HG03135 (cell line): ENCODE data around the gene MEN1.
"Not testable (repeated sequence)": the region's sequence is repeated elsewhere in the genome, so short reads cannot be mapped to it uniquely, and the experiment has no call there.

Source experiments
- ATAC-seq: cut with Tn5 transposase; IDR thresholded peaks from one replicate; pipeline ENCODE4 v1.9.1; 2021; ENCODE audit warnings: mild to moderate bottlenecking, moderate library complexity; ENCODE audit not compliant: unreplicated experiment

Gene MEN1

DNA sequence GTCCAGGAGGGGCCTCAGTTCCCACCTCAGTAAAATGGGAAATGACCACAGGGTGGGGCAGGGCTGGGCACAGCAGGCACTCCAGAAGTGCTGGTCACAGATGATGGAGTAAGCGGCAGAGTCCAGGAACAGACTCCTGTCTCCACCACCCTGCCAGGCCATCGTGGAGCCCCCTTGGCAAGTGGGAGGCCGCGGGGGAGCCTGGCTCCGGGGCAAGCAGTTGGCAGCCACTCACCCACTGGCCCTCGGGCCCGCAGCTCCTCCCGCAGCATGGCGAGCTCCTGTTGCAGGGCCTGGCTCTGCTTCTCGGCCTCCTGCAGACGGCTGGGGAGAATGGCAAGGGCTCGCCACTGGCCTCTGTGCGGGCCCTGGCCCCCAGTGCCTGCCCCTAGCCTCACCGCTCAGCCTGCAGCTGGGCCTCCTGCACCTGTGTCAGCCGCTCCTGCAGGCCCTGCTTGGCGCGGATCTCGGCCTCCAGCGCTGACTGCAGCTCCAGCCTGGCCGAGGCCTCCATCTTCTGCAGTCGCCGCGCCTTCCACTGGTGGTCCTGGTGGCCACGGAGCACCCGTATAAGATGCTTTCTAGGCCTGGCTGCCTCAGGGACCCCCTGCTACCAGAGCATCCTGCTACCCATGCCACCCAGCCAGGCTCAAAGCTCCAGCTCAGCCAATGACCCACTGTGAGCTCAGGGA lies 23.8 kb upstream of the MEN1 start:
- no peak for ATAC-seq

DNA sequence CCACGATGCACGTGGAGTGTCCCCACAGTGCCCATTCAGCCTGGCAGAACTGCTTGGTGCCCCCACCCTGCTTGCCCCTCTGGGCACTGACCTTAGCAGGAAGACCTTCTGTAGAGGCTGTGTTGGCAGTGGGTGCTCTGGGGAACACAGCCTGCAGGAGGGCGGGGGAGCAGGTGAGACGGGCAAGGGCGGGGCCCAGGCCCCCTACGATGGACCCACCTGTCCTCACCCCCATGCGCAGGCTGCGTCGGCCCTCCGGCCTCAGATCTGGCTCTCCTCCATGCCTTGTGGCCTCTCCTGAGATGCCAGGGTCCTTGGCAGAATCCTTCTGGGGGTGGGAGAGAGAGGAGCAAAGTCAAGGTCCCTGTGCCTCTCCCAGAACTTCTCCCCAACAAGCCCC lies 23.2 kb upstream of the MEN1 start:
- no peak for ATAC-seq

DNA sequence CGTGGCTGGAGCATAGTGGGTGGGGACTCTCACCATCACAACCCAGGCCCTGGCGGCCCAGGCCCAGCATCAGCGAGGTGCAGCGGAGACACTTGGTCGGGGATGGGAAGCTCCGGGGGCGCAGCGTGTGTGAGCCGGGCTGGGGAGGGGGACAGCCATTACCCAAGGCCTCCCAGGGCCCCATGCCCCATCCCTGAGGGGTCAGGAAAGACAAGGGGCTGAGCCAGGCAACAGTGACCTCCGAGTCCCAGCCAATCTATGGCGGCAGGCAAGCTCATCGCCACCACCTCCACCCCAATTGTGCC lies 22.8 kb upstream of the MEN1 start:
- ATAC-seq: no peak

DNA sequence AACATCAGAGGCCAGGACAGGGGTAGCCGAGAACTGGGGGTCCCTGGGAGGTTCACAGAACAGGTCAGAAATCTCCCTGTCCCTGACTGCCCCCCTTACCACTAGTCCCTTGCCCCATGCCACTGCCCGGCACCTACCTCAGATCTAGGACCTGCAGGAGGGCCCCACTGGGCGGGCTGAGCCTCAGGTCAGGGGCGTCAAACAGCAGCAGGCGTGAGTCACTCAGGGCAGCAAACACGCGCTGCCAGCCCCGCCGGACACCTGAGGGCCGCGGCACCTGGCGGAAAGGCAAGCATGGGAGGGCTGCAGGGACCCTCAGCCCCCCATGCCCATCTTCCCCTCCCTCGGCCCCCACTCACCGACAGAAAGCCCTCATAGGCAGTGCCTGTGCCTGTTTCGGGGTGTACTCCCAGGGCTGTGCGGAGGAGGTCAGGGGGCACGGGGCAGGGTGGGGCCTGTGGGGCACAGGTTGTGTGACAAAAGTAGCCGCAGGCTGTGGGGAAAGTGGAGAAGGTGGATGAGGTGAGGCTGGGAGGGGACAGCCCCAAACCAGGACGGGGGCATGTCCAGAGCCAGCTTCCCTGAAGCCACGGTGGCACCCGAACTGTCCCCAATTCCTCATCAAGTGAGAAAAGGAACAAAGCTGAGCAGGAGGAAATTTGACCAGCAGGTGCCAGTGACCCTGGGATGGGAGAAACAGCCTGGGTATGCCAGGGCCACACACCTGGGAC lies 22.3 kb upstream of the MEN1 start:
- no peak for ATAC-seq

DNA sequence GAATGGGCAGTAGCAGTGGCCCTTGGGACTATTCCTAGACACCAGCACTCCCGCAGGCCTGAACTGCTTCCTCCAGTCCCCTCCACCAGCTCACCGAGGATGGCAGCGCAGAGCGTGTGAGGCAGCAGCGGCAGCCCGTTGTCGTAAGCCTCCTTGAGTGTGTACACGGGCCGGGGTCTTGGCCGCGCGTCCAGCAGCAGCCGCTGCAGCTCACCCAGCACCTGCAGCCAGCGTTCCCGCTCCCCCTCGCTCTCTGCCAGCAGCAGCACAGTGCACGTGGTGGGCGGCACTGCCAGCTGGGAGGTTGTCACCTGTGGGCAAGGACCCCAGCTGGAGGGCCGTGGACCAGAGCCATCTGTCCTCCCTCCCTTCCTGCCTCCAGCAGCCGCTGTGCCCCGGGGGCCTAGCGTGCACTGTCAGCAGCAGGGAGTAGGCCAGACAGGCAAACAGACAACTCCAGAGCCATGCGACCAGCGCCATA lies 21.1 kb upstream of the MEN1 start:
- ATAC-seq: no peak

DNA sequence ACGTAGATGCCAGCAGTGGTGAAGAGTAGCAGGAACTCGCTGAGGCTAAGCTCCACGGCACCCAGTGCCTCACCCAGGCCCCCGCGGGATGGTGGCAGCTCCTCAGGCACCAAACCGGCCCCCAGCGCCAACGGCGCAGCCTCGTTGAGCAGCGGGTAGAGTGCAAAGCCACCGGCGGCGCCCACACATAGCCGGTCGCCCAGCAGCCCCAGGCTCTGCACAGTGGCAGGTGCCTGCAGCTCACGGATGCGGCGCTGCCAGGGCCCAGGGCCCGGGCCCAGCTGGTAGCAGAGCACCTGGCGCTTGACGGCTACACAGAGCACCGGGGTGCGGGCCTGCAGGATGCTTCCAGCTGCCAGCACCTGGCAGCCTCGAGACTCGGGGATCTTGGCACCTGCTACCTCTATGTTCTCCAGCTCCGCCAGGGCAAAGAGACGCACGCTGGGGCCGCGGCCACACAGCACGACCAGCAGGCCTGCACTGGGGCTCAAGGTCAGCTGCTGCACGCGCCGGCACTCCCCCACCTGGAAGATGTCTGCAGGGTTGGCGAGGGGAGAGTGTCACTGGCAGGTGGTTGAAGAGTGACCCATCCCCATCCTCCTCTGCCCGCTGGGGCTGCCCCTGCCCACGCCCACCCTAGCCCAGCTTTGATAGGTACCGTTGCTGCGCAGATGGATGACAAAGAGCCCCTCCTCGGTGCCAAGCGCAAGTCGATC lies 19.3 kb upstream of the MEN1 start:
- ATAC-seq: no peak

DNA sequence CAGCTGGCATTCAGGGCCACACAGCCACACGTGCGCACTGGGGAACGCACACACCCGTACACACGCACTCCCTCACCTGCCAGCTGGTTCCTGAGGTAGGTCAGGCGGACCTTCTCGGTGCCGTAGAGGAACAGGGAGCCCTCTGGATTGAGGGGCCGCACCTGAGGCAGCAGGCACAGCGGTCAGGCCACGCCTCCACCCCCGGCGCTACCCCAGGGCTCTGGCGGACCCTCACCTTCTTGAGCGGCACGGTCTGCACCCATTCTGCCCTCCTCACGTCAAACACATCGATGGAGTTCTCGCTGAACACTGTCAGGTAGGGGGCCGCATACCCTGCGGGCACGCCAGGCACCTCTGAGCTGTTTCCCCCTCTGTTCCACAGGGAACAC lies 17.1 kb upstream of the MEN1 start:
- ATAC-seq: no peak

DNA sequence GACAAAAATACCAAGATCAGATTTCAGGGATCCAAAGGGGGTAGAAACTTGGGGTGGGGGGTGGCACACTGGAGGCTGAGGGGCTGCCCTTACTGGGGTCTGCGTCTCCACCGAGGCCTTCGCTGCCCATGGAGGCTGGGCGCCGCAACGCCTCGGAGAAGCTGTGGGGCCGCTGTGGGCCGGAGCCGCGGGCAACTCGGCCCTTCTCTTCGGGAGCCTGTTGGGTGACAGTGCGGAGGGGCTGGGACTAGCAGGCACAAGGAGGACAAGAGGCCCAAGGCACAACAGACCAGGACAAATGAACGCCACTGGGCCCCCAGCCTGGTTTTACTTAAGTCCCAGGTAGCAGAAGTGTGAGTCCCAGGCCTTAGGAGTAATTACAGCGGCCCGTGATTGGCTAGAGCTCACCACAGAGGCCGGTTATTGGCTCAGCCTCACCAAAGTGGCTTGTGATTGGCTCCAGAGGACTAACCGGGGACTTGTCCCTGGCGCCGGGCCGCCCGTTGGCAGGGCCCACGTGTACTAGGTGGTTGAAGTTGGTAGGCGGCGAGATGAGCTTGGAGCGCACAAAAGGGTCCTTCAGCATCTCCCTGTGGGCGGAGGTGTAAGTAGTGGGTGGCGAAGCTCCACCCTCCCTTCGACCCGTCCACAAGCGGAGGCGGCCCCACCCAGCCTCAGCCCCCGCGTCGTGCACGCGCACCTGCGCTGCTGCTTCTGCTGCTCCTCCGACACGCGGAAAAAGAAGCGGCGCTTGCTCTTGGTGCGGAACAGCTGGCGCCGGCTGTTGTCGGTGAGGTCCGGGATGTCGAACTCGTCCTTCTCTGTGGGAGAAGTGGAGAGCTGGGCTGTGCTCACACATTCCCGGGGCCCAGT lies 16.5 kb upstream of the MEN1 start:
- no peak for ATAC-seq

DNA sequence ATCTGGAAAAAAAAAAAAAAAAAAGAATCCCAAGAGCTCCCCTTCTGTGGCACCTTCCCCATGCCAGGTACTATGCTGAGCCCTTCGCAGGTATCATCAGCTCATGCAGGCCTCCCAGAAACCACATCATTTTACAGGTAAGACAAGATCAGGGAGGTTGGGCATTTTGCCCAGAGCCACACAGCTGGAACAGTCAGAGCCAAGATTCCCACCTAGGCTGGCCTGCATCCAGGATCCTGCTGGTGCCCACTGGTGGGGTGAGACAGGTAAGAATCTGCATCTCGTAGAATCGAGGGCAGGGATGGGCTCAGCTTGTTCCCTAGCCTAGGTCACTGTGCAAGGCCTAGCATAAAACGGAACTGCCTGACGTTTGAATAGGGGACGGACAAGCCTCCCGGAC lies 15.7 kb upstream of the MEN1 start:
- no peak for ATAC-seq

DNA sequence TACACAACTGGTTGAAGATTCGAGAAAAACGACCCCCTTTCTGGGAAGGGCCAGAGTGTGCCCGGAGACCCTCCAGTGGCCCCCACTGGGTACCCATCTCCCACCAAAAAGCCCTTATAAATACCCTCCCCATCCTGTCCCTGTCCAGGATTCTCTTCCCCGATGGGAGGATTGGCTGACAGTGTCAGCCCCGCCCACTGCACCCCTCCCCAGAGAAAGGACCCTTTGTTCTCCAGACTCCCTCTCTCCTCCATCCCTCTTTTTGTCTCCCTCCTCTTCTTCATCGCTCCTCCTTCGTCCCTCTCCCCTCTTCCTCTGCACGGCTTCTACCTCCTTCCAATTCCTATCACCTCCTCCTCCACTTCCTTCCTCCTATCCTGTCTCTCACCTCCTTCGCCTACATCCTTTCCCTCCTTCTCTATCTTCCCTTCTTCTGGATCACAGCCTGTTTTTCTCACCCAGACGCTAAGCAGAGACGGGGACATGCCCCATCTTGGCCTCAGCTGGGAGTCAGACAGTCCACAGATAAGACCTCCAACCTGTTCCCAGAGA lies 13.3 kb upstream of the MEN1 start:
- no peak for ATAC-seq

DNA sequence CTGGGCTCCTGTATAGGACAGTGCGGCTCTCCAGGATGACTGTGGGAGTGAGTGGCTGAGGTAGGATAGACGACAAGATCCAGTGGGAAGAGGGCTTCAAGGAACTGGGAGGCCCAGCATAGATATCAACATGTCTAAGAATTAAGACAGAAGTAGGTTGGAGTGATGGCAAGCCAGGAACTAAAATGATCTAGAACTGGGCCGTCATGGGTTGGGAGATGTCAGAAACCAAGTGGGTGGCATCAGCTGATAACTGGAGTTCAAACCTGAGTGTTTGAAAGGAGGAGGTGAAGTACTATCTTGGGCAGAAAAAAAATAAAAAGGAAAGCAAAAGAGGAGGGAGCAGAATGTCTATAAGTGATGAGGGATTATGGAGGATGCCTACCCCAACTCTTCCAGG lies 7.1 kb upstream of the MEN1 start:
- ATAC-seq: no peak

DNA sequence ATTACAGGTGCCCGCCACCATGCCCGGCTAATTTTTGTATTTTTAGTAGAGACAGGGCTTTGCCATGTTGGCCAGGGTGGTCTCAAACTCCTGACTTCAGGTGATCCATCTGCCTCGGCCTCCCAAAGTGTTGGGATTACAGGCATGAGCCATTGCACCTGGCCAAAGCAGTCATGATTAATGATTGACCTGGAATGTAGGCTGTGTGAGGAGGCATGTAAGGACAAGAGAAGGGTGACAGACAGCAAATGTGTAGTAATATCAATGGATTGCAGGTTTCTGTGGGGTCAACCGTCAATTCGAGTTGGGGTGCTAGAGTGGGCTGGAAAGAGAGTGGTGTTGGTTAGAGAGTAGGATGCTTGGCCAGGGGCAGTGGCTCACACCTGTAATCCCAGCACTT lies 5.1 kb upstream of the MEN1 start:
- not testable (repeated sequence) for ATAC-seq

DNA sequence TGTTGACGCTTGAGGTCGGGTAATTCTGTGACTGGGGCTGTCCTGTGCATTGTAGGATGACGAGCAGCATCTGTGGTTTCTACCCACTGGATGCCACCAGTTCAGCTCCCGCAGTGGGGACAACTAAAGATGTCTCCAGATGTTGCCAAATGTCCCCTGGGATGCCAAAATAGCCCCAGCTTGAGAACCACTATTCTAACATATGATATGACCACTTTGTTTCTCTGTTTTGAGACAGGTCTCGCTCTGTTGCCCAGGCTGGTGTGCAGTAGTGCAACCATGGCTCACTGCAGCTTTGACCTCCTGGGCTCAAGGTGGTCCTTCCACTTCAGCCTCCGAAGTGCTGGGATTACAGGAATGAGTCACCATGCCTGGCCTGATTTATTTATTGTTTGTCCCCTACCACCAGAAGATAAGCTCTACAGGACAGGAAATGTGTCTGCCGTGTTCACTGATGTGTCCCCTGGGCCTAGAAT lies 4.4 kb upstream of the MEN1 start:
- ATAC-seq: peak; percentile 56

DNA sequence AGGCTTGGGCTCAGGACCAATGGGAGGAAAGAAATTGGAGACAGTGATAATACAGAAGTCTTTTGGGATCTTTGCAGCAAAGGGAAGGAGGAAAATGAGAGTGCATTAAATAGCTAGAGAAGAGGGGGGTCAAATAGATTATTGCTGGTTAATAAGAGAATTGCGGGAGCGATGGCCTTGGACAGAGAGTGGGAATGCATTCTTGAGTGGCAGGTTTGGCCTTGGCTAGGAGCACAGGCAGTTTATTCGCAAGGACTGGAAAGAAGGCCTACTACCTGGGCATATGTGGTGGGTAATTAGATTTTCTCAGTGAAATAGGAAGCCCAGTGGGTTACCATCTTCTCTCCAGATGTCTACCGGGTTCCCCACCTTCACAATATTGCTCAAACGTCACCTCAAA lies 3.5 kb upstream of the MEN1 start:
- no peak for ATAC-seq

DNA sequence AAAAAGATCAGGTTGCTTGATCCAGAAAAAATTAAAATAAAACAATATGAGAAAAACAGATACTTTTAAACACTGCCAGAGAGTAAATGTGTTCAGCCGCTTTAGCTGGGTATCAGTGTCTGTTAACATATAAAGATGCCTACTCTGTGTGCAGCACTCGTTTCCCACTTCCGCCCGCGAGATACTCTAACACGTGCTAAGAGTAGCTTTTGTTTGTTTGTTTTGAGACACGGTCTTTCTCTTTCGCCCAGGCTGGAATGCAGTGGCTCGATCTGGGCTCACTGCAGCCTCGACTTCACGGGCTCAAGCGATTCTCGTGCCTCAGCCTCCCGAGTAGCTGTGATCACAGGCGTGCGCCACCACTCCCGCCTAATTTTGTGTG lies 531 bp upstream of the MEN1 start:
- peak; percentile 12 for ATAC-seq

DNA sequence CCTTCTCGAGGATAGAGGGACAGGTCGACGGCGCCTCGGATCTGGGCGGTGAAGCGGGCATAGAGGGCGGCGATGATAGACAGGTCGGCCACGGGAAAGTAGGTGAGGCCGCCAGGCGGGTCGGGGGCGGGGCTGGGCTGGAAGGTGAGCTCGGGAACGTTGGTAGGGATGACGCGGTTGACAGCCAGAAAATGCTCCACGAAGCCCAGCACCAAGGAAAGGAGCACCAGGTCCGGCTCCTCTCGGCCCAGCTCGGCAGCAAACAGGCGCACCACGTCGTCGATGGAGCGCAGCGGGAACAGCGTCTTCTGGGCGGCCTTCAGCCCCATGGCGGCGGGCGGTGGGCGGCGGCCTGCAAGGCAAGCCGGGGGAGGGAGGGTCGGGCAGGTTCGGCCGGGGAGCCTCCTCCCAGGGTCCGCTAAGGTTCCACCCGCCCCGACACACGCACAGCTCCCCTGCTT lies 540 bp downstream of the MEN1 start:
- no peak for ATAC-seq

DNA sequence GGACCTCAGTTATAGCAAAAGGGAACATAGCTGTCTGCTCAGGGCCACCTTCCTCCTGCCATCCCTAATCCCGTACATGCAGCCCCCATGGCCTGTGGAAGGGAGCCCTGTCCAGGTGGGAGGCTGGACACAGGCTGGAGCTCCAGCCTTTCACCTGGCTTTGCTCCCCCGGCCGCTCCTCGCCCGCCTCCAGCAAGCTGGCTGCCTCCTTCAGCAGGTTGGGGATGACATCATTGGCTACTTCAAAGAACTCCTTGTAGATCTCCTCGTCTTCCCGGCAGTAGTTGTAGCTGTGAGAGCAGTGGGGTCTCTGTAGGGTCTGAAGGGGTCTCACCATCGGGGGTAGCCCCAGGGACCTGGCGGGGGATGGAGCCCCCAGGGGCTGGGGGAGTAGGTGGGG lies 4.9 kb downstream of the MEN1 start:
- ATAC-seq: no peak

DNA sequence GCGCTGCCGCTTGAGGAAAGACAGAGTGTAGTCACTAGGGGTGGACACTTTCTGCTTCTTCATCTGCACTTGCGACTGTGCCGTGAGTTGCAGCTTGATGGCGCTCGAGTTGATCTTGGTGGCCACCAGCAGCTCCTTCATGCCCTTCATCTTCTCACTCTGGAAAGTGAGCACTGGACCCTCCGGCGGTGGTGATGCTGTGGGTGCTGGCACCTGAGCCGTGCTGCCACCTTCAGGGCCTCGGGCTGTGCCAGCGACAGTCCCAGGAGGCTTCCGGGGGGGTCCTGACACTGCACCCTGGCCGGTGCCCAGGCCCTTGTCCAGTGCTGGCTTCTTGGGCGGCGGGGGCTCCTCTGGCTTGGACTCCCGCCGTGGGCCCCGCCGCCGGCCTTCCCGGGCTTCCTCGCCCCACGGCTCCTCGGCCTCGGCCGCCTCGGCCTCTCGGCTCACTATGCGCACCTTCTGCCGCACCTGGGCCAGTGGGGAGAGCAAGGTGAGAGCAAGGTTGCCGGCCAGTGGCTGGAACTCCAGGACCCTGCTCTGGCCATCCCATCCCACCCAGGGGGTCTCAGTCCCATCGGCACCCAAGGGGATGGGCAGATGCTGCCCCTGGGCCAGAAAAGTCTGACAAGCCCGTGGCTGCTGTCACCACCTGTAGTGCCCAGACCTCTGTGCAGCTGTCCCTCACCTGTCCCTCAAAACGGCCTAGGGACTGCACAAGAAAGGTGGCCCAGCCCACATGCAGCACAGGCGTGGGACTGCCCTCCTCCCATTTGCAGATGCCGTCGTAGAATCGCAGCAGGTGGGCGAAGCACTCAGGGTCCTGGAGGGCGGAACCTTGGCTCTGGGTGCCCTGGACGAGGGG lies 5.8 kb downstream of the MEN1 start:
- ATAC-seq: no peak

DNA sequence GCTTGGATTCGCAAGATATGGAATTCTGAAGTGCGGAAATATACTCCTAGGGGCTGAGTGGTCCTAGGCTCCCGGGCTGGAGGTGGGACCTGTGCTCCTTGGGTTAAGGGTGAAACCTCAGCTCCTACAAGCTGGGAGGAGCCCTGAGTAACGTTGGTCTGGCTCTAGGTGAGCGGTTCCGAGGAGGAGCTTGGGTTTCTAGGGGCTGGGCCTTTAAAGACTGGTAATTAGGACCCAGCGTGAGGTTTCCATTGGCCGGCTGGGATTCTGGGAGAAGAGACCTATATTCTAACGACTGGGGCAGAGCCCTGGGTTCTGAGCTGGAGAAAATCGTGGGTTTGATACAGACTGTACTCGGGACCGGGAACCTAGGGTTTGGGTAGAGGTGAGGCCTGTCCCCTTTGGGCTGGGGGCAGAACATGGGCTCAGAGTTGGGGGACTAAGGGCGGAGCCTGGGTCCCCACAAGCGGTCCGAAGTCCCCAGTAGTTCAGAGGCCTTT lies 6.5 kb downstream of the MEN1 start:
- ATAC-seq: no peak
